Measurements from ENCODE around the gene LSAMP.

The LSAMP gene

GRCh38 chr3:115898656-115899410 is 546.5 kb downstream of the LSAMP start:
- no peak for DNase-seq (ENCODE audit: low read depth, low spot score)

GRCh38 chr3:115891006-115891636 is 554.2 kb downstream of the LSAMP start:
- DNase-seq (ENCODE audit: low read depth, low spot score), result no peak

DNA sequence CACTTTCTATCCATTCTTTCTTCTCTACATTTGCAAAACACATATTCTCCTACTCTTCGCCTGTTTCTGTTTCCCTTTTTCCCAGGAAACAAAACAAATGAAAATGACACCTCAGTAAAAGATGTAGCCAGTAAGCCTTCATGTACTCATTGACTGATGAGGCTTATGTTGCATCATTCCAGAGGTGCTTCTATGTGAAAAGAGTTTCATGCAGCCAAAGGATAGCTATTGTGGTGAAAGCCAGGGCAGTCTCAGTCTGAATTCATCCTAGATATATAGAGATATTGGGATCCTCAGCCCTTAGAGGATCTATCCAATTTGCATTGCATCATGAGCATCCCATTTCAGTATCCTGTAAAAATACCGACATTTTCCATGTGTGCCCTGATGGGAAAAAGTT is 554.7 kb downstream of the LSAMP start:
- no peak for DNase-seq (ENCODE audit: low read depth, low spot score)

GRCh38 chr3:115885621-115886020 is 559.7 kb downstream of the LSAMP start:
- peak; percentile 43 for DNase-seq (ENCODE audit: low read depth, low spot score)

- no peak for DNase-seq (ENCODE audit: low read depth, low spot score)
Observed at GRCh38 chr3:115877615-115877899, 567.7 kb downstream of the LSAMP start.

DNA sequence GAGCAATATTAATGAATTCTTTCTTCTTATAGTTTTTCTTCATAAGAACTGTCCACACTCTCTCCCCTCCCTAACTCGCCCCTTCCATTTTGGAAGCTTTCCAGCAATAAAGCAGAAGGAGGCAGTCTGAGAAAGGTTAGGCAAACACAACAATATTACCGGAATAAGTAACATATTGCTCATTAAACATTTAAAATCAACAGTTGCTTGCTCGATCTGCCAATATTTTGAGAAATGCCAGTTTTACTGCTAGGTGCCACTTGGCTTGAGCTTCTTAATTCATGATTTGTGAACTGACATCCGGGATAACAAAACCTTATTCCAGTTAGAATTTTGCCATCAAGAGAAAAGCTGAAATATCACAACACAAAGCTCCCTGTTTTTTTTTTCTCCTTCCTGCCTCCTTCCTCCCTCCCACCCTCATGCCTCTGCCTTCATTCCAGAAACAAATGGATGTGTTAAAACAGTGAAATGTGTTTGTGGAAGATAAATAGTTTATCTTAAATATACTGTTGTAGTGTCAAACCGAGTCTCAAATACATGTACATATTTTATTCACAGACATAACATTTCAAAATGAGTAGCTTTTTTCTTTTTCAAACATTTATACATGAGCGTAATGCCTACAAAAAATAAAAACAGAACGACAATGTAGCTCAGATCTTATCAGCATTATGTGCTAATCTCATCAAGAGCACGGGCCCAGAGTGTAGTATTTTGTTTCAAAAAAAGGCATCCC is 568.2 kb downstream of the LSAMP start:
- DNase-seq (ENCODE audit: low read depth, low spot score), result no peak

DNA sequence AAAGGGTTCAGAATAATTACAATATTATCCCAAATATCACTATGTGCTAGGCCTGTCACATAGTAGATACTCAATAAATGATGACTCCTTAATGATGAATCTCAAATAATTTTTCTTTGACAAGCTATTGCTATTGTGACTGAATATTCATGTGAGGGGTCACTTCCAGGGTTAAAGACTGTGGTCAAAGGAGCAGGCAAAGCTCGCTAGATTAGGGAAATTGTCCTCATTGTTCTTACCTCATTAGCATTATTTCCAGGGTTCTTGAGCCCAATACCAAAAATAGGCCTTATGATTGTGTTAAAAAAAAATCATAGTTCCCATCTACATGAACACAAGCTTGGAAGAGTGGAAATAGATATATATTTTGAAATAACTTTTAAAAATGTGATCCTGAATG is 569.8 kb downstream of the LSAMP start:
- no peak for DNase-seq (ENCODE audit: low read depth, low spot score)

- DNase-seq (ENCODE audit: low read depth, low spot score), result no peak
Observed at GRCh38 chr3:115871735-115872134, 573.6 kb downstream of the LSAMP start.

DNA sequence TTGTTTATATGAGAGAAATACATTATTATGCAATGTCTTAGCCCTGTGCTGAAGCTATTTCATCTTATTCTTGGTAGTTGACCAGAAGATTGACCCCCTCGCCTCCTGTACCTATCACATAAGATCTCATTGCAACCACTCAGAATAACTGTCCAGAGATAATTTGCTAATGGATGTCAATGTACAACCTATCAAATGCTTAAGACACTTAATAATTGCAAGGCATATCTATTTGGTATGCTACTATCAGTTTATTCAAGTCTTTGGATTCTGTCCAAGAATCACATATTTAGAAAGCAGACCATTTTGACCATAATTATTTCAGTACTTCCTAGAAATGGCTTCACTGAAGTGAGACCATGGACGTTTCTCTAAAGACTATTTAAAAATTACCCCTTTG is 580.4 kb downstream of the LSAMP start:
- no peak for DNase-seq (ENCODE audit: low read depth, low spot score)

DNA sequence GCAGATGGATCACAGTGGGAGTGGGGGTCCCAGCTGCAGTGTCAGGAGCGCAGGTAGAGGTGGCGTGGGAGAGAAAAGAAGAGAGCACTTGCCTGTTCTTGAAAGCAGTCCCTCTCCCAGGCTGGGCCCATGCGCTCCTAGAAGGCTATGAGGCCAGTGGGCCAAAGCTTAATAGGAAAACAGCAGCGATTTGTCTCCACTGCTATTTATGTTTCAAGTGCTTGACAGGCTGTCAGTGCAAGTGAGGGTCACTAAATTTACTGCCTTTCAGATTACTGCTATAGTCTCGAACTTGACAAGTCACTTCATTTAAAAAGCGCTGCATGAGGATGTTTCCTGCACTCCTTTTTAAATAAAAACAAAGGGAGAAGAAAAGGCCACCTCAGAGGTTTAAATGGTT is 582.4 kb downstream of the LSAMP start:
- DNase-seq (ENCODE audit: low read depth, low spot score), result no peak

GRCh38 chr3:115862099-115862498 is 583.2 kb downstream of the LSAMP start:
- DNase-seq (ENCODE audit: low read depth, low spot score), result no peak

GRCh38 chr3:115861166-115861733 is 584.0 kb downstream of the LSAMP start:
- DNase-seq (ENCODE audit: low read depth, low spot score), result no peak

GRCh38 chr3:115860766-115861165 is 584.5 kb downstream of the LSAMP start:
- DNase-seq (ENCODE audit: low read depth, low spot score), result no peak

- DNase-seq (ENCODE audit: low read depth, low spot score), result peak; percentile 11
Observed at GRCh38 chr3:115859002-115859807, 586.1 kb downstream of the LSAMP start.

DNA sequence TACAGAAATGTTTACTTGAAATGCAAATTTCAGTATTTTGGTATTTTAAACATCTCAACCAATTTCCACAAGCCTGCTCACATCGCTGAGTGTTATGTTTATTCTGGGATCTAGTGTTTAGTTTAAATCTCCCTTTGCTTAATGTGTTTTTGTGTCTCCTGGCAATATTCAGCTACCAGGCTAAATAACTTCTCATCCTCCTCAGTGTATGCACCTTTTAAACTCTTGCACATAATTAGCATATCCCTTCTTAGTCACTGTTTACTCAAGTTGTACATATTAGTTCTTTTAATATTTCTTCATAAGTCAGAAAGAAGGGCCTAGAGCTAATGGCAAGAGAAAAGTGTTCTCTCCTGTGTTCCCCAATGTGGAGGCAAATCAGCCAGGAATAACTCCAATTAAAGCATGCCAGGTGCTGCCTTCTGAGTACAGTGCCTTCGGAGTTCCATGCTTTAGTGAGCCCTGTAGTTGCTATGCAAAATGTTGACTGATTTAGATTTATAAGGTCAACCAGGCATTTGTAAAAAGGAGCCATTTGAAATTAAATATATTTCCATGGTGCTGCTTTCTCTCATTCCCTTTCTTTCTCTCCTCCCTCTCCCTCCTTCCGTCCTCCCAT is 587.7 kb downstream of the LSAMP start:
- no peak for DNase-seq (ENCODE audit: low read depth, low spot score)

GRCh38 chr3:115855911-115856310 is 589.4 kb downstream of the LSAMP start:
- DNase-seq (ENCODE audit: low read depth, low spot score), result no peak

- DNase-seq (ENCODE audit: low read depth, low spot score), result no peak
Observed at GRCh38 chr3:115853104-115853503, 592.2 kb downstream of the LSAMP start.

DNA sequence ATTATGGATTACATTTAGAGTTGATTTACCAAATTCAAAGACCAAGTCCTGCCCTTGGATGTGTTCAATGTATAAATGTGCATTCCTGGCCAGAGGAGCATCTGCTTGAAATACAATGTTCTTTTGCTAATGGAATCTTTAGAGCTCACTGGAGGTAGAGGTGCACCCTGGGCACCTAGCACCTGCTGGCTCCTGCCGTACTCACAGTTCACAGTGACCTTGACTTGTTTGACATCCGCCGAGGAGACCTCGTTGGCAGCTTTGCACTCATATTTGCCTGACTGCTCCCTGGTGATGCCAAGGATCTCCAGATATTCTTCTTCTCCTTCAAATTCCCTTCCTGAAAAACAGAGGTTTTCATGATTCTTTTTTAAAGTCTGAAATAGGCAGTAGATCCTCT is 593.0 kb downstream of the LSAMP start:
- no peak for DNase-seq (ENCODE audit: low read depth, low spot score)

DNA sequence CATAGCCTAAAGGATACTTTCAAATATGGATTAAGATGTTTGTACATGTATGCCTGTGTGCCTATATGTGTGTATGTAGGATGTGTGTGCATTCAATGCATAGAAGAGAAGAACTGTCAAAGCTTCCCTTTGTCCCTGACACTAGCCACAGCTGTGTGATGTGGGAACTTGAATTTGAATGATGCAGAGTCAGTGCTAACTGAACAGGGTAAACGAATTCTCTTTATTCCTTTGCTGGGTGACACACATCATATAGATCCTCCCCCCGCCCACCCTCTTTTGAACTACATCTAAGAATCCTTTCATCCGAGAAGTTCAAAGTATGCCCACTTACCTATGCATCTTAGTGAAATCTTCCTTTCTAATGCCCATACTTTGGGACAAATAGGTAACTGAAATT is 593.7 kb downstream of the LSAMP start:
- DNase-seq (ENCODE audit: low read depth, low spot score), result no peak

DNA sequence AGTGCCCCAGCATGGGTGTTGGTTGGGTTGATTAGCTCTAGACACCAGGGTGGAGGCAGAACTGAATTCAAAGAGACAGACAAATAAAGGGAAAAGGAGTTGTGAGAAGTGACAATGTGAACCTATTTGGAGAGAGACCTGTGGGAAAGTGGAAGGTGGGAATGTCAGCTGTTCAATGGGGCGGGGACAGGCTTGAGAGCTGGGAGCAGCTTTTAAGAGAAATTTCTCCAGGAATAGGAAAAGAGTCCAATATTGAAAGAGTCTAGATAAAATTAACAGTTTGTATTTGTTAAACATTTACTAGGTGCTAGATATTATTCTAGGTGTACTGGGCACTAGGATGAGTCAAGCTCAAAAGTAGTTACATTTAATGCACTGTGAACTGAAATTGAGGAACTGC is 596.6 kb downstream of the LSAMP start:
- no peak for DNase-seq (ENCODE audit: low read depth, low spot score)

DNA sequence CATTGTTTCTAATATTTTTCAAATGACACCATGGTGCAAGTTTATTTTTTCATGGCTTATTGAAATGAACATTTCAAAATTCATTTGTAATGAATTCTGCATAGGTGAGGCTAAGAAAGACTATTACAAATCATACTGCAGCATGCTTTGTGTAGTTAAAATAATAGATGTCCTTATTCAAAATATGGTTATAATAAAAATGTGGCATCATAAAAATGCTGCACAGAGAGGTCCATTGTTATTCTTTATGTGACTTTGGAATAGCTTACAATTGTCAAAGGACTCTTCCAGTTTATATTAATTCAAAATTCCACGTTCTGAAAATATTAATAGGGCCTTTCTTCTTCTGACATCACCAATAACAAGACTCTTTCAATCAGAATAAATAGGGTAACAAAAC is 599.3 kb downstream of the LSAMP start:
- DNase-seq (ENCODE audit: low read depth, low spot score), result no peak

Data from astrocyte of the hippocampus (primary cell).